SK-N-SH (cell line): ENCODE results near the gene SCUBE3. TPM values are rescaled to one million over a fixed set of nuclear protein-coding genes. Genes with fewer than 3 reads are reported as not detected.

Source experiments
- CTCF ChIA-PET: fragments of 300-600, 350-600 bp; formaldehyde crosslinking; extraction: SDS; loops from one replicate; lab custom pipeline; 2021; lab: Yijun Ruan, JAX
- POLR2A ChIA-PET: fragments of 350-600 bp; sonication (Branson Sonifier 250); formaldehyde crosslinking; extraction: SDS; loops from one replicate; lab custom pipeline; 2020; ENCODE audit warnings: antibody characterized with exemption, inconsistent platforms; lab: Yijun Ruan, JAX
- DNase-seq: peaks from one replicate; pipeline ENCODE4 v3.0.0; 2012
- H2AFZ ChIP-seq: fragments of 200-600 bp; sonication (generic); 2 replicates; pipeline ENCODE4 v1.8.1; 2016; ENCODE audit warnings: antibody characterized with exemption, mild to moderate bottlenecking, low read depth
- H3F3A ChIP-seq: fragments of 200-600 bp; sonication (generic); replicated peaks from 2 replicates; pipeline ENCODE3; 2016; ENCODE audit warnings: antibody characterized with exemption, mild to moderate bottlenecking; ENCODE audit not compliant: insufficient read depth
- H3K27ac ChIP-seq, 2 experiments: fragments of 200-500 bp in 1 of 2; fragments of 200-600 bp in 1 of 2; sonication (Bioruptor generic) in 1 of 2; sonication (generic), shearing (Covaris generic) in 1 of 2; 2 replicates each; pipeline versions ENCODE4 v1.5.1 to v1.6.1; 2014 to 2016; ENCODE audit warnings: low read depth in 2 of 2, inconsistent platforms in 1 of 2, low read length in 1 of 2, mild to moderate bottlenecking in 1 of 2, mixed read lengths in 1 of 2
- H3K27me3 ChIP-seq: fragments of 200-600 bp; sonication (generic), shearing (Covaris generic); 2 replicates; pipeline ENCODE4 v1.6.1; 2016; ENCODE audit warnings: mixed run types; ENCODE audit not compliant: insufficient read depth
- H3K36me3 ChIP-seq, 2 experiments: fragments of 200-500 bp in 1 of 2; fragments of 200-600 bp in 1 of 2; sonication (Bioruptor generic) in 1 of 2; sonication (generic) in 1 of 2; replicated peaks in 1 of 2; 2 replicates each; pipeline versions ENCODE3 to v1.5.1; 2014 to 2016; ENCODE audit warnings: low read length in 1 of 2, mild to moderate bottlenecking in 1 of 2; ENCODE audit not compliant: insufficient read depth in 2 of 2, control insufficient read depth in 1 of 2
- H3K4me1 ChIP-seq, 2 experiments: fragments of 200-500 bp in 1 of 2; fragments of 200-600 bp in 1 of 2; sonication (Bioruptor generic) in 1 of 2; sonication (generic), shearing (Covaris generic) in 1 of 2; 2 replicates each; pipeline versions ENCODE4 v1.5.1 to v1.6.1; 2014 to 2016; ENCODE audit warnings: low read depth in 1 of 2, low read length in 1 of 2, mixed run types in 1 of 2; ENCODE audit not compliant: insufficient read depth in 2 of 2, control insufficient read depth in 1 of 2
- H3K4me2 ChIP-seq: fragments of 200-600 bp; sonication (generic), shearing (Covaris generic); 2 replicates; pipeline ENCODE4 v1.6.1; 2017; ENCODE audit warnings: mixed run types
- H3K4me3 ChIP-seq, 2 experiments: fragments of 200-500 bp in 1 of 2; fragments of 200-600 bp in 1 of 2; sonication (Bioruptor generic) in 1 of 2; sonication (generic), shearing (Covaris generic) in 1 of 2; 2 replicates each; pipeline versions ENCODE4 v1.5.1 to v1.8.1; 2014 to 2016; ENCODE audit warnings: low read depth in 2 of 2, inconsistent platforms in 1 of 2, low read length in 1 of 2, mild to moderate bottlenecking in 1 of 2, mixed read lengths in 1 of 2, moderate library complexity in 1 of 2
- H3K79me2 ChIP-seq: fragments of 200-600 bp; sonication (generic); 2 replicates; pipeline ENCODE4 v1.8.1; 2017; ENCODE audit warnings: mild to moderate bottlenecking; ENCODE audit not compliant: insufficient read depth
- H3K9ac ChIP-seq: fragments of 200-600 bp; sonication (generic); 2 replicates; pipeline ENCODE4 v1.6.1; 2017; ENCODE audit warnings: mixed run types
- H3K9me2 ChIP-seq: fragments of 200-600 bp; sonication (generic); 2 replicates; pipeline ENCODE4 v1.6.1; 2017; ENCODE audit warnings: mixed run types
- H3K9me3 ChIP-seq: fragments of 200-600 bp; sonication (generic); 2 replicates; pipeline ENCODE4 v1.6.1; 2017; ENCODE audit warnings: mixed run types, mild to moderate bottlenecking, moderate library complexity
- H4K20me1 ChIP-seq: fragments of 200-600 bp; sonication (generic); 2 replicates; pipeline ENCODE4 v1.6.1; 2017; ENCODE audit warnings: mild to moderate bottlenecking, mixed run types; ENCODE audit not compliant: insufficient read depth
- CHD2 ChIP-seq: fragments of 150-350 bp; IDR thresholded peaks from 2 replicates; pipeline ENCODE4 v1.6.1; 2018; ENCODE audit warnings: low read length; ENCODE audit not compliant: partially characterized antibody
- ELF1 ChIP-seq: IDR thresholded peaks from 2 replicates; pipeline ENCODE4 v1.4.0; 2012
- EZH2phosphoT487 ChIP-seq: fragments of 200-600 bp; sonication (generic); IDR thresholded peaks from 2 replicates; pipeline ENCODE4 v1.6.1; 2017; ENCODE audit warnings: low read depth, mixed run types, mild to moderate bottlenecking, antibody characterized with exemption, moderate library complexity, borderline replicate concordance
- FOXJ3 ChIP-seq: sonication (generic); formaldehyde crosslinking; IDR thresholded peaks from 2 replicates; pipeline ENCODE4 v1.5.1; 2020; ENCODE audit warnings: mild to moderate bottlenecking, missing genetic modification reagents
- FOXM1 ChIP-seq: IDR thresholded peaks from 2 replicates; pipeline ENCODE4 v1.4.0; 2012; ENCODE audit warnings: low read depth, mild to moderate bottlenecking
- GATA2 ChIP-seq: sonication (generic); formaldehyde crosslinking; IDR thresholded peaks from 2 replicates; pipeline ENCODE4 v1.5.0; 2020; ENCODE audit warnings: mild to moderate bottlenecking, missing genetic modification reagents
- MAX ChIP-seq: IDR thresholded peaks from 2 replicates; pipeline ENCODE4 v1.4.0; 2012; ENCODE audit warnings: low read depth
- MEF2A ChIP-seq: IDR thresholded peaks from 2 replicates; pipeline ENCODE4 v1.4.0; 2012; ENCODE audit warnings: low read depth, borderline replicate concordance
- MXI1 ChIP-seq: IDR thresholded peaks from 2 replicates; pipeline ENCODE4 v1.6.1; 2012; ENCODE audit warnings: mild to moderate bottlenecking, low read depth, low read length, improper control_type of control experiment
- NRF1 ChIP-seq: IDR thresholded peaks from 2 replicates; pipeline ENCODE4 v1.6.1; 2012; ENCODE audit warnings: low read depth, mild to moderate bottlenecking, low read length
- PBX3 ChIP-seq: IDR thresholded peaks from 2 replicates; pipeline ENCODE4; 2012
- POLR2AphosphoS5 ChIP-seq: IDR thresholded peaks from 2 replicates; pipeline ENCODE4 v1.6.1; 2012; ENCODE audit warnings: low read depth, low read length
- RAD21 ChIP-seq: IDR thresholded peaks from 2 replicates; pipeline ENCODE4 v1.6.1; 2012; ENCODE audit warnings: mild to moderate bottlenecking, low read length
- SMC3 ChIP-seq: IDR thresholded peaks from 2 replicates; pipeline ENCODE4 v1.6.1; 2012; ENCODE audit warnings: low read depth, low read length, improper control_type of control experiment
- TCF12 ChIP-seq: IDR thresholded peaks from 2 replicates; pipeline ENCODE4 v1.4.0; 2012
- USF2 ChIP-seq: fragments of 150-350 bp; IDR thresholded peaks from 2 replicates; pipeline ENCODE4 v1.6.1; 2017; ENCODE audit warnings: antibody characterized with exemption, low read length, low read depth, borderline replicate concordance
- WGBS: methylation state at CpG from one replicate; pipeline ENCODE4 v1.1.6; 2017; ENCODE audit warnings: low lambda C conversion rate; 5-methylcytosine and 5-hydroxymethylcytosine counted together
- polyA plus RNA-seq, 3 experiments: library from polyadenylated mRNA; depleted of rRNA; stranded (reverse); fragments of >200 nt; gene quantifications; 2 replicates each; pipeline ENCODE4 v1.2.3, GENCODE V29; 2012
- TF ChIP-seq, protein P1 (sequence below): fragments of 200-600 bp; sonication (generic); IDR thresholded peaks from 2 replicates; pipeline ENCODE4 v1.6.1; 2017; ENCODE audit warnings: antibody characterized with exemption, mild to moderate bottlenecking, moderate library complexity
- TF ChIP-seq, protein P2 (sequence below): IDR thresholded peaks from 2 replicates; pipeline ENCODE4 v1.4.0; 2012; ENCODE audit warnings: low read depth, borderline replicate concordance

SCUBE3 gene
- polyA plus RNA-seq, 1 of the 3 experiments (the other 2 are of a cell fraction), result 2.0 TPM

GRCh38 chr6:35202066-35202546 is 11.7 kb upstream of the SCUBE3 start (continued):
- TF ChIP-seq FOXJ3 (CRISPR knock-in tag), result no peak

- Histone ChIP-seq H3K4me2 (no peak overlapping the region), H3K4me3 (no peak overlapping the region), H3F3A (no peaks in the 10 kb centered on the region), H3K36me3 (no peaks in the 10 kb centered on the region), H3K4me1 (no peaks in the 10 kb centered on the region), H2AFZ (no peak overlapping the region), H3K27ac (no peak overlapping the region), H3K9me2 (no peaks in the 10 kb centered on the region), H4K20me1 (no peaks in the 10 kb centered on the region), H3K9ac (no peak overlapping the region), H3K9me3 (no peaks in the 10 kb centered on the region), H3K27me3 (no peaks in the 10 kb centered on the region), H3K79me2 (no peaks in the 10 kb centered on the region)
- no peak for TF ChIP-seq NRF1
- POLR2A ChIA-PET, result no interaction called here
- no peak for DNase-seq
- 86% methylated on average over 7 of the region's 7 CpGs for WGBS
- CTCF ChIA-PET, result interaction anchor here (0.7 to 7.8 kb wide), 11 partner anchors 9 to 422 kb away, joined by 3 to 68 read pairs (median 10); partner anchors contain the start of gene SCUBE3
Measured at GRCh38 chr6:35203152-35203670, 10.5 kb upstream of the SCUBE3 start.

GRCh38 chr6:35203680-35204079 is 10.1 kb upstream of the SCUBE3 start:
- POLR2A ChIA-PET, result no interaction called here
- H3K4me2 ChIP-seq, result no peak overlapping the region
- TF ChIP-seq MAX (no peak), FOXM1 (no peak), GATA2 (CRISPR knock-in tag) (no peak), MEF2A (no peak), RAD21 (no peak), SMC3 (no peak), POLR2AphosphoS5 (no peak), CHD2 (no peak), ELF1 (no peak), MXI1 (no peak), PBX3 (no peak), USF2 (no peak), TCF12 (no peak), EZH2phosphoT487 (no peak)
- TF ChIP-seq, protein P1, sequence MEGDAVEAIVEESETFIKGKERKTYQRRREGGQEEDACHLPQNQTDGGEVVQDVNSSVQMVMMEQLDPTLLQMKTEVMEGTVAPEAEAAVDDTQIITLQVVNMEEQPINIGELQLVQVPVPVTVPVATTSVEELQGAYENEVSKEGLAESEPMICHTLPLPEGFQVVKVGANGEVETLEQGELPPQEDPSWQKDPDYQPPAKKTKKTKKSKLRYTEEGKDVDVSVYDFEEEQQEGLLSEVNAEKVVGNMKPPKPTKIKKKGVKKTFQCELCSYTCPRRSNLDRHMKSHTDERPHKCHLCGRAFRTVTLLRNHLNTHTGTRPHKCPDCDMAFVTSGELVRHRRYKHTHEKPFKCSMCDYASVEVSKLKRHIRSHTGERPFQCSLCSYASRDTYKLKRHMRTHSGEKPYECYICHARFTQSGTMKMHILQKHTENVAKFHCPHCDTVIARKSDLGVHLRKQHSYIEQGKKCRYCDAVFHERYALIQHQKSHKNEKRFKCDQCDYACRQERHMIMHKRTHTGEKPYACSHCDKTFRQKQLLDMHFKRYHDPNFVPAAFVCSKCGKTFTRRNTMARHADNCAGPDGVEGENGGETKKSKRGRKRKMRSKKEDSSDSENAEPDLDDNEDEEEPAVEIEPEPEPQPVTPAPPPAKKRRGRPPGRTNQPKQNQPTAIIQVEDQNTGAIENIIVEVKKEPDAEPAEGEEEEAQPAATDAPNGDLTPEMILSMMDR, result no peak
- TF ChIP-seq, protein P2, sequence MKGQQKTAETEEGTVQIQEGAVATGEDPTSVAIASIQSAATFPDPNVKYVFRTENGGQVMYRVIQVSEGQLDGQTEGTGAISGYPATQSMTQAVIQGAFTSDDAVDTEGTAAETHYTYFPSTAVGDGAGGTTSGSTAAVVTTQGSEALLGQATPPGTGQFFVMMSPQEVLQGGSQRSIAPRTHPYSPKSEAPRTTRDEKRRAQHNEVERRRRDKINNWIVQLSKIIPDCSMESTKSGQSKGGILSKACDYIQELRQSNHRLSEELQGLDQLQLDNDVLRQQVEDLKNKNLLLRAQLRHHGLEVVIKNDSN, result no peak

More at GRCh38 chr6:35203680-35204079, 10.1 kb upstream of the SCUBE3 start:
- H3F3A ChIP-seq, result no peaks in the 10 kb centered on the region
- no peaks in the 10 kb centered on the region for H3K36me3 ChIP-seq
- no peak overlapping the region for H2AFZ ChIP-seq
- H3K9me2 ChIP-seq, result no peaks in the 10 kb centered on the region
- no peak overlapping the region for H3K9ac ChIP-seq
- no peak for DNase-seq
- H3K27me3 ChIP-seq, result no peaks in the 10 kb centered on the region
- no peaks in the 10 kb centered on the region for H3K9me3 ChIP-seq
- H3K79me2 ChIP-seq, result no peaks in the 10 kb centered on the region
- H4K20me1 ChIP-seq, result no peaks in the 10 kb centered on the region
- H3K27ac ChIP-seq, result no peak overlapping the region
- H3K4me3 ChIP-seq, result no peak overlapping the region
- no peaks in the 10 kb centered on the region for H3K4me1 ChIP-seq
- 33% methylated on average over 2 of the region's 2 CpGs for WGBS
- CTCF ChIA-PET, result interaction anchor here (0.7 to 7.8 kb wide), 13 partner anchors 9 to 422 kb away, joined by 3 to 68 read pairs (median 10); partner anchors contain the start of gene SCUBE3
